NK-92 (cell line): ENCODE measurements around the gene TP53INP2.
"Not testable (repeated sequence)": the region's sequence is repeated elsewhere in the genome, so short reads cannot be mapped to it uniquely, and the experiment has no call there.

ENCODE experiments used
- DNase-seq: peaks from one replicate; lab custom pipeline; 2025; ENCODE audit not compliant: unreplicated experiment; lab: John Stamatoyannopoulos, UW

TP53INP2 gene

DNA sequence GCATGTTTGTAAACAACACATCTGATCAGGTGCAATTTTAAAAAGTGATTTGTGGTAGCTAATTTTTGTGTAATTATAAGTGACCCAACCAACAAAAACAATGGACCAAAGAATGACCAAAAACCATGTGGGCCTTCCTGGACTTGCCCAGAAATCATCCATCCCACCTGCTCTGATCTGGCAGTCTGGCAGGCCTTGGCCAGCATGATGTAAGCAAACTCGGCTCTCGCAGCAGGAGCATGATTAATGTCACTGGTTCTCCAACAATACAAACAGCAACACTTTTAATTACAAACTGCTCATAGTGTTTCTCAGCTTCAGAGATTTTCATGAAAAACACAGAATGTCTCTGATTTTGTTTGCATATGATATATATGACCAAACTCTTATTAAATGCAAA lies 16.1 kb downstream of the TP53INP2 start:
- no peak for DNase-seq

DNA sequence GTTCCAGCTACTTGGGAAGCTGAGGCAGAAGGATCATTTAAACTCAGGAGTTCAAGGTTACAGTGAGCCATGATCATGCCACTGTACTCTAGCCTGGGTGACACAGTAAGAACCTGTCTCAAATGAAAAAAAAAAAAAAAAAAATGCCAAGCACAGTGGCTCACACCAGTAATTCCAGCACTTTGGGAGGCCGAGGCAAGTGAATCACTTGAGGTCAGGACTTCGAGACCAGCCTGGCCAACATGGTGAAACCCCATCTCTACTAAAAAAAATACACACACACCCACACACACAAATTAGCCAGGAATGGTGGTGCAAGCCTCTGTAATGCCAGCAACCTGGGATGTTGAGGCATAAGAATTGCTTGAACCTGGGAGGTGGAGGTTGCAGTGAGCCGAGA lies 18.4 kb downstream of the TP53INP2 start:
- DNase-seq, result not testable (repeated sequence)

DNA sequence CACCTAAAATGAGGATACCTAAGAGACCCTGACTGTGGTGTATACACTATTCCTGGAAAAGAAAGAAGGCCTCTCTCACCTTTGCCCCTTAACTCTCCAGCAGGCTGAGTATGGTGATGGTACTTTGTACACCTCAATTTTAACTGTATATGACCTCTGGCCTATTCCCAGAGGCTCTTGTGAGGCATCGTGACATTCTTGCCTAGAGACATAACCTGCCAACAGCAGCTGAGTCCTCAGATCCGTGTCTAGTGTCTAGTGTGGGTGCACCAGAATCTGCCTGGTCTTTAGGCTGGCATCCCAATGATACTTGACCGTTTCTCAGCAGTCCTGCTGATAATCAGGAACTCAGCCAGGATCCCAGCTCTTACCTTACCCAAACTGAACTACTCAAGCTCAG lies 20.0 kb downstream of the TP53INP2 start:
- no peak for DNase-seq

DNA sequence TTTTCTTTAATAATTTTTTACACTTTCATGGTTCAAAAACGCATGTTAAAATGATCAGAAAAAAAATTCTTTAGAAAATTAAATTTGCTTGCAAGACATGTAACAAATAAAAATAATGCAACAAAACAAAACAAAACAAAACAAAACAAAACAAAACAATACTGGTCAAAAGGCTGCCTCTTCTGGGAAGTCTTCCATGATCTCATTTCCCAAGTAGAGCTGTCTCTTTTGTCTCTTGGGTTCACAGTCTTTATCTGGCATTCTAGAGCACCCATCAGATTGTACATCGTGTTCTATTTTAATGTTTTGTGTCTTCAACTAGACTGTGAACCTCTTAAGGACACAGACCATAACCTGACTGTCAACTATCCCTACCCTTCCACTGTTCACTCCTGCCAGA lies 25.3 kb downstream of the TP53INP2 start:
- DNase-seq, result no peak

DNA sequence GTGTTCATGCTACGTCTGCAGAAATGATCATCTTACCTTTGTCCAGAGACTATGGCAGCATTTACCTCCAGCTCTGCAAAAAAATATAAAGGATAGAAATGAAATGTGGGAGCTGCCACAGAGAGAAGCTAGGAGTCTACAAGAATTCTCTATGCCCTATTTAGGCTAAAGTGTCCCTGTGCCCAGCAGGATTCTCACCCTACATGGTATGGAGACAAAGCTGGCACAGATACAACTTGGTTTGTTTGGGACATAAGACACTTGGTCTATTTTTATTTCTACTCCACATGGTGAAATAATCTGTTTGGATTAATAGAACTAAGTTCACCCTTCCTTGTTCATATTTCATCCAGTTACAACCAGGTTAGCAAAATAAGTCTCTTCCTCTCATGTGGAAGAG lies 28.4 kb downstream of the TP53INP2 start:
- DNase-seq, result no peak

DNA sequence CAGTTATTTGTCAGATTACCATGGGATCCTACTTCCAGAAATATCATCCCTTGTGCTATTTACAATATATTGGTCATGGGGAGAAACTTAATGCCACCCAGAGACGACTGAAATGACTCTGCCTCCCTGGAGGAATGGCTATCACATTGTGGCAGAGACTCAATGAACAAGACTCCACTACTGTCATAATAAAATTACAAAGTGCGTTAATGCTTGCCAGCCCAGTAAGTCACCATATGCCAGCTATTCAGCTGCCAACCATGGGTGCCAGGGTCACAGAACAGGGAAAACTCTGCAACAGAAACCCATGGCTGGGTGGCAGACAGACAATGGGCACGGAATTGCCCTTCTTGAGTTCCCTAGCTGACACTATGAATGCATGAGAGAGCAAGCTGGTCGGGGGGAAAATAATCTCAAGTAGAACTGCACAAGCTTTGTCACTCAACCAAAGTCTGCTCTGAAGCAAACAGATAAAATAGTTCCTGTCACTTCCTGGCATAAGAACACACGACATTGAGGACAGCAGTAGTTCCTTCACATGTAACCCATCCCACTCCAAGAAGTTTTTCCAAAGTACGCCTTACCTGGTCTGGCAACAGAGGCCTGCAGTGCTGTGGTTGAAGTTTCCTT lies 32.1 kb downstream of the TP53INP2 start:
- DNase-seq, result no peak

DNA sequence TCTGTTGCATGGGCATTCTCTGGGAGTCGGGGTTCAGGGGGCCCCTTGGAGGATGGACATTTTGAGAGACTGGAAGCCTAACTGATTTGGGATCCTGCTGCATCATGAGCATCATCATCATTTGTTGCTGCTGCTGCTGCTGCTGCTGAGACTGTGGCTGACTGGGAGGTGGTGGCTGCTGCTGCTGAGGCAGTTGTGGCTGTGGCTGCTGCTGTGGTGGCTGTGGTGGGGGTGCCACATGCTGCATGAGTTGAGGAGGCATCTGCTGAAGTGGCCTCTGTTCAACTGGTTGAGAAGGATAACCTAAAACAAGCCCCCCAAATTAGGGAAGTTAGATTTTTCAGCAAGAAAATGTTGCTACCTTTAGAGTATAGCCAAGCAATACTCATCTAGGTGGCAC lies 38.9 kb downstream of the TP53INP2 start:
- DNase-seq, result no peak

DNA sequence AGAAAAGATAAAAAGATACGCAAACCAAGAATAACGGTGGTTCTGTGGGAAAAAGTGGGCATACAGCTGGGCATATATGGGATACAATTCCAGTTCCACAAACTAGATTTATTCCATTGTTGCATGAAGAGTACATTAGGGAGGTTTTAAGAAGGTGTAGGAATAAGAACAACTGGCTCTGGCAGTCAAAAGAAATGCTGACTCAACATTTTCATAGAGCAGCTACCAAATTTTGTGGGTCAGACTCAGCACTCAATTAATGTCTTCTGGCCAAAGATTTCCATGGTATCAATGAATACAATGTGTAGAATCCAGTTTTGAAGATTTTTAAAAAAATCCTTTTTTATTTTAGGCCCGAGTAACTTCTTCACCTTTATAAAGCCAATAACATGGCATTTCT lies 40.2 kb downstream of the TP53INP2 start:
- DNase-seq, result no peak

DNA sequence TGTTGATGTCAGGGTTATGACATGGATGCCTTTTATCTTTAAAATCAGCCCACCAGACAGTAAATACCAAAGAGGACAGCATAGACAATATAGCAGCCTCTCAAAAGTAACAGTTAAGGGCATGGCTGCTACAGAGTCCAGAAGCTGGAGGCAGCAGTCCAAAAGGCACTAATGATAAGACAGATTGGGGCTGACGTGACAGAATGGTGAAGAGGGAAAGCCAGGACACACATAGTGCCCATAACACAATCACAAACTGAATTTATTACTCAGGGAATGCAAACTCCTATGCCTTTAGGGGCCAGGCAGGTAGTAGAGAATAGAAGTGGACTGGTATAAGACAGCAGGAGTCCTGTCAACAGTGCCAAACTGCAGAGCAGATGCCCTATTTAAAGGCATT lies 40.7 kb downstream of the TP53INP2 start:
- DNase-seq, result no peak

DNA sequence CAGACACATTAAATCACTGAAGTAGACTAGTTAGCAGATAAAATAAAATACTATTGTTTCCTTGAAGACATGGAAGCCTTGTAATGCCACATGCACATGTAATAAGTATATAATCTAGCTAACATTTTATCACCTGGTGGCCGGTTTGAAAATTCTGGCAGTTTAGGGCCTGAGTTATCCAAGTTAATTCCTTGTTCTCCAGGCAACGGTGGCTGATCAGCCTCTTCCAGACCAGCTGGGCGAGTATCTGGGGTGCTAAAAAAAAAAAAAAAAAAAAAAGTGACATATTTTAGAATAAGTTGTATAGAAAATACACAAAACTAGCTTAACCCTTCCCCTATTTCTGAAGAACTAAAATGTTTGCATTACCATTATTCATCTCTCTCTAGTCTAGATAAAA lies 42.5 kb downstream of the TP53INP2 start:
- DNase-seq, result no peak

DNA sequence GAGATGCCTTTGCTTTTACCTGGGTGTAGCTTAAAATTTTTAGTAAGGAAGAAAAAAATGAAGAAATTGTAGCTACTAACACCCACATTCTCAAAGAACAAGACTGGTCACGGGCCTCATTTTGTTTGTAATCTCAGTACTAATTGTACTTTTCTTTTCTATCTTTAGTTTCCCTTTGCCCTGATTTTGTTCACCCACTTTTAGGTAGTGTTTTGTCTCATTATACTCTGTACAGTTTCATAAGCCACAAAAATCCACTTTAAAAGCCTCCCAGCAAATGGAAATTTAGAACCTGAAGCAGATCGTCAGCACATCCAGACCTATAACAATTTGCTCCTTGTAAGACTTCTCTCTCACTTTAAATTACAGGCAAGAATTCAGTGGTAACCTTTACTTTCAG lies 43.3 kb downstream of the TP53INP2 start:
- no peak for DNase-seq

DNA sequence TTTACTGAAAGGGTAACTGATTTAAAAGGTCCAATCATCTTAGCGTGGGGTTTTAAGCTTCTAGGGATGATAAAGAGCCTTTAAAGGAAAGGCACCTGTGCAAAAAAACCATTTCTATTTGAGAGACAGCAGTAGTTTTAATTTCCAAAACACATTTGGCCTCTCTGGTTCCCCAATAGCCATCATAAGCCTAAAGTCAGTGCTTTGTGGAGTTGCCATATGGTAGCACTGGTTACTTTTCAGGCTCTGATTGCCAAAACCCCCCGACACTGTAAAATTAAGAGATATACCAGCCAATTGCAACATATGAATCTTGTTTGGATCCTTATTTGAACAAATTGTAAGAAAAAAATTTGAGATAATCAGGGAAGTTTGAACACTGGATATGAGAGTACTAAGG lies 44.6 kb downstream of the TP53INP2 start:
- no peak for DNase-seq

DNA sequence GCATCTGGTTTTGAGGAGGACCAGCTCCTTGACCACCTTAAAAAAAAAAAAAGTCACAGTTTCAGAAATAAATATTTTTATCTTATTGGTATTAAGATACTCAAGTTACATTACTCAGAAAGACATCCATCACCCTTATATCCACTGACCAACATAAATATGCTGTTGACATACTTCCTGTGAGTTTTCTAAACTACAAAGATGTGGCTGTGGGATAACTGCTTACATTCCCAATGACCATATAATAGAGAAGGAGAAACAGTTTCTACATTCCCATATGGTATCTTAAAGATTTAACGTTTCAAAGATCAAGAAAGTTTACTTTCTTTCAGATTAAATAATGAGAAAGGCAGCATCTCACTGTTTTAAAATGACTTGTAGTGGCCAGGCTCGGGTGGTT lies 46.3 kb downstream of the TP53INP2 start:
- DNase-seq, result no peak

DNA sequence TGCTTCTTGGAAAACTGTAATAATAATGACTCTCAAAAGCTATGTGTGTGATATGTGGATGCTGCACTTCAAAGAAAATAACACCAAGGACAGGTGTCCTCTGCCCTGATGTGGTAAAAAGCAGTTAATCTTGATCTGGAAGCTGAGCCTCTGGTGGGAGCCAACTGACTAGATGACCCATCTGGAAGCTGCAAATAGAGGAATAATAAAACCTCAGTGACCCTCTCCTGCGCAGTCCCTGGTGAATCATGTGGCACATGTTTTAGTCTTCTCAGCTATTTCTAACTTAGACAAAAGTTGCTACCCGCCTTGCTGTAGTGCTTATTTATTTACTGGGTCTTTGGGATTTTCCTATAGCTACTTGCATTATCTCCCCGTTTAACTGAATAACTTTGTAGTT lies 47.3 kb downstream of the TP53INP2 start:
- no peak for DNase-seq

DNA sequence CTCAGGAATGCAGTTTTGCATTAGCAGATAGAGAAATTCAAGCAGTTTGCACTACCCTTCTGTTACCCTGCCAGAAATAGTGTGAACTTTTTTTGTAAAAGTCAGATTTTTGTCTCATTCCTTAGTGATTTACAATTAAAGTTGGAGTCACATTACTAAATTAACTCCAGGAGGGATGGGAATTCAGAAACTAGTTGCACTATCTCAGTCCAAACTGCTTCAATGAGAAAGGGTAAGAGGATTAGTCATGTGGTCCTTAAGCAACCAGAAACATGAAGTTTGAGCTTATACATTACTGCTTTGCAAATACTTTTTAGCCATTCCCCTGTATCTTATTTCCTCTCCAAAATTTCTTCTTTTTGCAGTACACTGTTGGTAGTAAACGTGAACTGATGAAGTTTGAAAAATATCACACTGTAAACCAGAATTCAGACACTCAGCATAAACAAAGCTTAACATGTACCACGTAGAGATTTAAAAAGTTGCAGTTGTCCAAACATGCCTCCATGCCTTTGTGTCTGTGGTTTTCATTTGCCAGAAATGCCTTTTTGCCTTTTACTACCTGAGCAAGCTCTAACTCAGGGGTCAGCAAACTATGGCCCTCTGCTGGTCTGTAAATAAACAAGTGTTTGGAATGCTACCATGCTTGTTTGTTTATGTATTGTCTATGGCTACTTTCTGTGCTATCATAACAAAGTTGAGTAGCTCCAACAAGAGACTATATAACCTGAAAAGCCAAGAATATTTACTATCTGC lies 49.7 kb downstream of the TP53INP2 start:
- DNase-seq, result no peak

DNA sequence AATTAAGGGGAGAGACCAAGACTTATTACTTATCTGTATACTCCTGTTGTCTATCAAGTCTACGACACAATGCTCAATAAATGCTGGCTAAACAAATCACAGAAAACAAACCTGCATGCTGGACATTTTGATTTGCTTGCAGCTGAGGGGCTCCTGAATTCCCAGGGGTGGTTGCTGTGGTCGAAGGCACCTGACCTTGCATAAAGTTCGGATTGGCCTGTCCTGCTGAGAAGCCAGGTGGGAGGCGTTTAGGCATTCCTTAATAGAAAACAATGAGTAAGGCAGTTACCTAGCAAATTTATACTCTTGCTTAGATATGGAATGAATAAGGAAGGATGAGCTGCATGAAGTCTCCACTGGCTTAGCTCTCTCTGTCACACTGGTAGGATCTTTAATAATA lies 50.5 kb downstream of the TP53INP2 start:
- DNase-seq, result no peak

DNA sequence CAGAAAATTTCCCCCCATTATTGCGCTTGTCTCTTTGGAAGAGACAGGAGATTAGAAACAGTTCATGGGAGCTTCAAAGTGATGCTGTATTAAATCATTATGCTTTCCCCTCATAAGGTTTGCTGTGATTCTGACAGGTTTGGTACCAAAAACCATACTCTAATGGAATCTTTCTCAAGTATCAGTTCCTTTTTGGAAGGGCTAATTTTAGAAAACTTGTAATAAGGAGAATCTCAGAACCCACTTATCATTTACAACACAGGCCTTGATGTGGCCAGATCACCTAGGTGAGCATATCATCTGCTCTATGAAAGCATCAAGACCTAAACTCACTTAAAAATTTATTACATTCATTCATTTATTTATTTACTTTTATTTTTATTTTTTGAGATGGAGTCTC lies 51.2 kb downstream of the TP53INP2 start:
- no peak for DNase-seq

DNA sequence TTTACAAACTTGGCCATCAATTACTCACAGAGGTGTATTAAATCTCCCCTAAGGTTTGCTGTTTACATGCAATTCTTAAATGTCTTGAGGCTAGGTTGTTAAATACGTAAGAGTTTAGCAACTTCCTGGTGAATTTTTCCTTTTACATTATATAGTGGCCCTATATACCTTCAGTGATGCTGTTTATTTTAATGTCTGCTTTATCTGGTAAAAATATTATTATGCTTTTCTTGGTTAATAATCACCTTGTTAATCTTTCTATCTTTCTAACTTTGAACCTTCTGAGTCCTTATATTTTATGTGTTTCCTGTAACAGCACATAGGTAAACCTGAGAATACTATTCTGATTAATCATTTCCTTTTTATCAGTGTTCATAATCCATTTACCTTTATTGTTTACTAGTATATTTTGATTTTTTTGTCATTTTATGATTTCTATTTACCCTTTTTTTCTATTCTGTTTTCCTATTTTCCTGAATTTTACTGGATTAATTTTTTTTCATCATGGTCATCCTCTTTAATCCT lies 57.9 kb downstream of the TP53INP2 start:
- no peak for DNase-seq
